GM12878 (cell line): ENCODE results near the gene RIMBP2.

Experiments used
- CBX5 ChIP-seq: sonication (generic); IDR thresholded peaks from 2 replicates; pipeline ENCODE4 v1.6.1; 2016; ENCODE audit warnings: low read depth, moderate library complexity, mild to moderate bottlenecking, inconsistent platforms
- CREM ChIP-seq: IDR thresholded peaks from 2 replicates; pipeline ENCODE4 v1.6.1; 2014; ENCODE audit warnings: antibody characterized with exemption, low read depth
- FOXK2 ChIP-seq: fragments of 450-650 bp; IDR thresholded peaks from 2 replicates; pipeline ENCODE4 v1.6.1; 2017; ENCODE audit warnings: mild to moderate bottlenecking, moderate library complexity
- POU2F2 ChIP-seq: IDR thresholded peaks from 3 replicates; pipeline ENCODE4 v1.6.1; 2011; ENCODE audit warnings: low read depth, mild to moderate bottlenecking, low read length, borderline replicate concordance

GRCh38 chr12:130435331-130435730 lies 280.8 kb downstream of the RIMBP2 start:
- no peak for TF ChIP-seq CBX5
- no peak for TF ChIP-seq POU2F2
- TF ChIP-seq FOXK2, result no peak
- no peak for TF ChIP-seq CREM
